Liver (tissue), 9 donors: ENCODE data around the gene IGF1R. TPM values are rescaled to one million over a fixed set of nuclear protein-coding genes. Genes with fewer than 3 reads are reported as not detected.
"Not testable (repeated sequence)": the region's sequence is repeated elsewhere in the genome, so short reads cannot be mapped to it uniquely, and the experiment has no call there.

Source experiments
- DNase-seq: peaks from one replicate; pipeline ENCODE4 v3.0.0-alpha.2; 2017; ENCODE audit warnings: low spot score
- H3K27ac ChIP-seq, 2 donors: one replicate each; pipeline ENCODE4 v1.7.0; 2013; ENCODE audit warnings: inconsistent platforms in 2 of 2, low read length in 2 of 2, control low read depth in 1 of 2, low read depth in 1 of 2, mild to moderate bottlenecking in 1 of 2
- H3K27me3 ChIP-seq, 4 donors: one replicate each; pipeline versions ENCODE4 v1.6.1 to v1.7.0; 2013; ENCODE audit warnings: low read length in 3 of 4, inconsistent platforms in 1 of 4, mild to moderate bottlenecking in 1 of 4, moderate library complexity in 1 of 4; ENCODE audit not compliant: control insufficient read depth in 4 of 4, insufficient read depth in 4 of 4
- H3K36me3 ChIP-seq, 4 donors: one replicate each; pipeline versions ENCODE4 v1.6.1 to v1.7.0; 2013; ENCODE audit warnings: low read length in 3 of 4, mild to moderate bottlenecking in 3 of 4, low read depth in 1 of 4, moderate library complexity in 1 of 4; ENCODE audit not compliant: control insufficient read depth in 4 of 4, insufficient read depth in 3 of 4
- H3K4me1 ChIP-seq, 4 donors: one replicate each; pipeline versions ENCODE4 v1.6.1 to v1.7.0; 2013; ENCODE audit warnings: low read length in 3 of 4, mild to moderate bottlenecking in 3 of 4, moderate library complexity in 1 of 4; ENCODE audit not compliant: control insufficient read depth in 4 of 4, insufficient read depth in 4 of 4
- H3K4me3 ChIP-seq, 3 donors: one replicate each; pipeline versions ENCODE4 v1.6.1 to v1.7.0; 2013; ENCODE audit warnings: low read length in 3 of 3, control low read depth in 1 of 3, low read depth in 1 of 3, mild to moderate bottlenecking in 1 of 3
- H3K9ac ChIP-seq, 2 donors: one replicate each; pipeline ENCODE4 v1.7.0; 2013; ENCODE audit warnings: low read length in 2 of 2, mild to moderate bottlenecking in 2 of 2, moderate library complexity in 2 of 2, control low read depth in 1 of 2, low read depth in 1 of 2
- H3K9me3 ChIP-seq, 4 donors: one replicate each; pipeline versions ENCODE4 v1.6.1 to v1.7.0; 2013; ENCODE audit warnings: low read length in 3 of 4; ENCODE audit not compliant: control insufficient read depth in 4 of 4
- CTCF ChIP-seq: fragments of 150-350 bp; IDR thresholded peaks from 2 replicates; pipeline ENCODE4 v1.5.1; 2017; ENCODE audit warnings: improper control_type of control experiment, low read depth, low read length; ENCODE audit not compliant: missing input control
- EGR1 ChIP-seq, 2 donors: IDR thresholded peaks; 2 replicates each; pipeline ENCODE4 v1.6.1; 2016 to 2018; ENCODE audit warnings: antibody characterized with exemption in 2 of 2, low read depth in 2 of 2
- FOXA1 ChIP-seq: IDR thresholded peaks from 2 replicates; pipeline ENCODE4 v1.6.1; 2016; ENCODE audit warnings: antibody characterized with exemption
- FOXA2 ChIP-seq: IDR thresholded peaks from 2 replicates; pipeline ENCODE4 v1.6.1; 2016; ENCODE audit warnings: antibody characterized with exemption
- GABPA ChIP-seq, 2 donors: IDR thresholded peaks in 1 of 2; conservative IDR thresholded peaks in 1 of 2; 2 replicates each; pipeline ENCODE4 v1.6.1; 2016; ENCODE audit warnings: antibody characterized with exemption in 2 of 2, mild to moderate bottlenecking in 1 of 2, moderate library complexity in 1 of 2
- HNF4A ChIP-seq, 2 donors: conservative IDR thresholded peaks; 2 replicates each; pipeline ENCODE4 v1.6.1; 2016; ENCODE audit warnings: antibody characterized with exemption in 2 of 2, mild to moderate bottlenecking in 2 of 2
- HNF4G ChIP-seq: IDR thresholded peaks from 2 replicates; pipeline ENCODE4 v1.6.1; 2016; ENCODE audit warnings: antibody characterized with exemption
- JUND ChIP-seq, 2 donors: IDR thresholded peaks; 2 replicates each; pipeline ENCODE4 v1.6.1; 2016; ENCODE audit warnings: antibody characterized with exemption in 2 of 2
- MAX ChIP-seq: IDR thresholded peaks from 2 replicates; pipeline ENCODE4 v1.6.1; 2016; ENCODE audit warnings: antibody characterized with exemption
- NR2F2 ChIP-seq: IDR thresholded peaks from 2 replicates; pipeline ENCODE4 v1.6.1; 2016; ENCODE audit warnings: antibody characterized with exemption
- RAD21 ChIP-seq, 2 donors: IDR thresholded peaks; 2 replicates each; pipeline ENCODE4 v1.6.1; 2016; ENCODE audit warnings: antibody characterized with exemption in 2 of 2, mild to moderate bottlenecking in 2 of 2
- RXRA ChIP-seq, 2 donors: IDR thresholded peaks; 2 replicates each; pipeline ENCODE4 v1.6.1; 2017 to 2018; ENCODE audit warnings: antibody characterized with exemption in 2 of 2, mild to moderate bottlenecking in 1 of 2
- SP1 ChIP-seq: IDR thresholded peaks from 2 replicates; pipeline ENCODE4 v1.6.1; 2018; ENCODE audit warnings: antibody characterized with exemption, mild to moderate bottlenecking
- ZBTB33 ChIP-seq: IDR thresholded peaks from 2 replicates; pipeline ENCODE4 v1.6.1; 2016; ENCODE audit warnings: antibody characterized with exemption
- WGBS: extraction: QIAGEN DNeasy Blood & Tissue Kit; methylation state at CpG from one replicate; pipeline ENCODE4 v1.1.7; 2013; 5-methylcytosine and 5-hydroxymethylcytosine counted together
- polyA plus RNA-seq, 2 donors: library from polyadenylated mRNA; stranded (reverse) in 1 of 2; unstranded in 1 of 2; fragments of 200-250 nt in 1 of 2; fragments of >200 nt in 1 of 2; fragmentation: Nextera tagmentation in 1 of 2; extraction: Ambion mirVana in 1 of 2; gene quantifications; one replicate each; pipeline versions ENCODE4 v1.2.1 to v1.2.3, GENCODE V29; 2013 to 2015
- total RNA-seq, 2 donors: library from RNA; depleted of rRNA; stranded (reverse); fragments of >200 nt; gene quantifications; one replicate each; pipeline ENCODE4 v1.2.3, GENCODE V29; 2014
- TF ChIP-seq, protein P1 (sequence below): IDR thresholded peaks from 2 replicates; pipeline ENCODE4 v1.6.1; 2016; ENCODE audit warnings: antibody characterized with exemption, mild to moderate bottlenecking
- TF ChIP-seq, protein P2 (sequence below): IDR thresholded peaks from 2 replicates; pipeline ENCODE4 v1.6.1; 2016; ENCODE audit warnings: antibody characterized with exemption
- donor health status: healthy.
- donor health status: healthy.
- donor health status: healthy.
- donor health status: healthy.
- donor health status: healthy.

The IGF1R gene
- total and polyA plus RNA-seq, 4 donors: 0.69 to 10.3 (median 3.2) TPM

DNA sequence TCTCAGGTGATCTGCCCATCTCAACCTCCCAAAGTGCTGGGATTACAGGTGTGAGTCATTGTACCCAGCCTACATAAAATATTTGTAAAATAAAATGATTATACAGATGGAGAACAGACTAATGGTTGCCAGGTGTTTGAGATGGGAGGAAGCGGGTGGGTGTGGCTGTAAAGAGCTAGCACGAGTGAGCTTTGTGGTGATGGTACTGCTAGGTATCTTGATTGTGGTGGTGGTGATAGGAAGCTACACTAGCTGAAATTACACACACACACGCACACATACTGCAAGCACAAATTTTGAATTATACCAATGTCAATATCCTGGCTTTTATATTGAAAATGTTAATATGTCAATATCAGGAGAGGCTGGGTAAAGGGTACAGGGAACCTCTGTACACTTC, 353.9 kb downstream of the IGF1R start (continued):
- TF ChIP-seq JUND (IDR thresholded peaks at IDR 0.05): no peak
- TF ChIP-seq GABPA (IDR thresholded peaks at IDR 0.05 in 1 of 2, conservative IDR thresholded peaks at IDR 0.05 in 1 of 2): no peak

- WGBS: 70% methylated on average over 10 of the region's 10 CpGs
- not testable (repeated sequence) for H3K27me3 ChIP-seq, H3K36me3 ChIP-seq, H3K9me3 ChIP-seq, H3K9ac ChIP-seq, H3K4me3 ChIP-seq, H3K4me1 ChIP-seq, H3K27ac ChIP-seq, DNase-seq
Observed at GRCh38 chr15:99003317-99003716, 355.0 kb downstream of the IGF1R start.

GRCh38 chr15:99004998-99005974, 356.9 kb downstream of the IGF1R start:
- H3K9me3 ChIP-seq, H3K36me3 ChIP-seq, H3K4me3 ChIP-seq, H3K27ac ChIP-seq, H3K4me1 ChIP-seq, H3K9ac ChIP-seq, H3K27me3 ChIP-seq: not testable (repeated sequence)
- DNase-seq: peak; percentile 9
- 38% methylated on average over 36 of the region's 38 CpGs for WGBS

DNA sequence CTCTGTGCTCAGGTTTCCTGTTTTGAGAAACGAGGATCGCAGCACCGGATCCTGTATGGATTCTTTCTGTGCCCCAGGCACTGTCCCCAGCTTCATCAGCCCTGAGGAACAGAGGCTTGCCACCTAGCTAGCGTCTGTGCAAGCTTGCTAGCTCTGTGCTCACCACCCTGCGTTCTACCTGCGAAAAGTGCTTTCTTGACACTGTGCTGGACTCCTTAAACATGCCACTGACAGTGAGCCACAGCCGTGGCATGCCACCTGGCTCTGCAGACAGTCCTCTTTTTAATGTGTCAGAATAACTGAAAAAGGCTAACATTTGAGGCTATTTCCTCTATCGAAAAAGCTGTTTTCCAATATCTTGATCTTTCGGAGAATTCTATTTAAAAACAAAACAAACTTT, 357.8 kb downstream of the IGF1R start:
- H3K4me3 ChIP-seq: no peak overlapping the region
- peak; percentile 10 for DNase-seq
- no peaks in the 10 kb centered on the region for H3K36me3 ChIP-seq
- no peak for TF ChIP-seq FOXA1
- TF ChIP-seq, protein P1, sequence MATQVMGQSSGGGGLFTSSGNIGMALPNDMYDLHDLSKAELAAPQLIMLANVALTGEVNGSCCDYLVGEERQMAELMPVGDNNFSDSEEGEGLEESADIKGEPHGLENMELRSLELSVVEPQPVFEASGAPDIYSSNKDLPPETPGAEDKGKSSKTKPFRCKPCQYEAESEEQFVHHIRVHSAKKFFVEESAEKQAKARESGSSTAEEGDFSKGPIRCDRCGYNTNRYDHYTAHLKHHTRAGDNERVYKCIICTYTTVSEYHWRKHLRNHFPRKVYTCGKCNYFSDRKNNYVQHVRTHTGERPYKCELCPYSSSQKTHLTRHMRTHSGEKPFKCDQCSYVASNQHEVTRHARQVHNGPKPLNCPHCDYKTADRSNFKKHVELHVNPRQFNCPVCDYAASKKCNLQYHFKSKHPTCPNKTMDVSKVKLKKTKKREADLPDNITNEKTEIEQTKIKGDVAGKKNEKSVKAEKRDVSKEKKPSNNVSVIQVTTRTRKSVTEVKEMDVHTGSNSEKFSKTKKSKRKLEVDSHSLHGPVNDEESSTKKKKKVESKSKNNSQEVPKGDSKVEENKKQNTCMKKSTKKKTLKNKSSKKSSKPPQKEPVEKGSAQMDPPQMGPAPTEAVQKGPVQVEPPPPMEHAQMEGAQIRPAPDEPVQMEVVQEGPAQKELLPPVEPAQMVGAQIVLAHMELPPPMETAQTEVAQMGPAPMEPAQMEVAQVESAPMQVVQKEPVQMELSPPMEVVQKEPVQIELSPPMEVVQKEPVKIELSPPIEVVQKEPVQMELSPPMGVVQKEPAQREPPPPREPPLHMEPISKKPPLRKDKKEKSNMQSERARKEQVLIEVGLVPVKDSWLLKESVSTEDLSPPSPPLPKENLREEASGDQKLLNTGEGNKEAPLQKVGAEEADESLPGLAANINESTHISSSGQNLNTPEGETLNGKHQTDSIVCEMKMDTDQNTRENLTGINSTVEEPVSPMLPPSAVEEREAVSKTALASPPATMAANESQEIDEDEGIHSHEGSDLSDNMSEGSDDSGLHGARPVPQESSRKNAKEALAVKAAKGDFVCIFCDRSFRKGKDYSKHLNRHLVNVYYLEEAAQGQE: no peak
- no peak for TF ChIP-seq FOXA2
- TF ChIP-seq, protein P2, sequence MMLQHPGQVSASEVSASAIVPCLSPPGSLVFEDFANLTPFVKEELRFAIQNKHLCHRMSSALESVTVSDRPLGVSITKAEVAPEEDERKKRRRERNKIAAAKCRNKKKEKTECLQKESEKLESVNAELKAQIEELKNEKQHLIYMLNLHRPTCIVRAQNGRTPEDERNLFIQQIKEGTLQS: no peak
- TF ChIP-seq EGR1 (IDR thresholded peaks at IDR 0.05; ENCODE audit: low read depth in 2 of 2): no peak
- TF ChIP-seq HNF4G: no peak
- no peak for TF ChIP-seq JUND (IDR thresholded peaks at IDR 0.05)
- no peak for TF ChIP-seq NR2F2
- TF ChIP-seq RAD21 (IDR thresholded peaks at IDR 0.05): no peak
- no peak for TF ChIP-seq HNF4A (conservative IDR thresholded peaks at IDR 0.05)
- TF ChIP-seq SP1: no peak
- TF ChIP-seq MAX: no peak
- TF ChIP-seq GABPA (IDR thresholded peaks at IDR 0.05 in 1 of 2, conservative IDR thresholded peaks at IDR 0.05 in 1 of 2): no peak
- no peak for TF ChIP-seq ZBTB33
- no peak for TF ChIP-seq CTCF
- no peak for TF ChIP-seq RXRA (IDR thresholded peaks at IDR 0.05)
- 68% methylated on average over 9 of the region's 9 CpGs for WGBS
- H3K27ac ChIP-seq: no peak overlapping the region
- no peak overlapping the region for H3K9ac ChIP-seq
- H3K9me3 ChIP-seq: no peaks in the 10 kb centered on the region
- H3K27me3 ChIP-seq: no peaks in the 10 kb centered on the region
- no peaks in the 10 kb centered on the region for H3K4me1 ChIP-seq
